ENCODE results near the gene NDUFB2. TPM values are rescaled to one million over a fixed set of nuclear protein-coding genes. Genes with fewer than 3 reads are reported as not detected.

Gene NDUFB2
- total and polyA plus RNA-seq, 2 of the 13 experiments (the other 11 are each of a cell fraction or from before 2014, with no cell fraction given) = 206 to 221 TPM

GRCh38 chr7:140678081-140678815, 18.3 kb upstream of the NDUFB2 start:
- in situ Hi-C loops (cut with HindIII; ENCODE audit: extremely low pct_ligation_motif_present, low pct_unique_long_range_greater_than_20kb) (loop anchor here (25.0 kb wide), 1 partner anchor 334 kb away; the partner anchor contains the start of gene MRPS33), intact Hi-C loops (cut with micrococcal nuclease; ENCODE audit: unreplicated experiment) (no loop called here)
- WGBS (ENCODE audit: low lambda C conversion rate) = 94% methylated on average over 20 of the region's 20 CpGs
- TF ChIP-seq PHB2 (IDR thresholded peaks at IDR 0.05; ENCODE audit: partially characterized antibody) (no peak), ZNF20 (CRISPR knock-in tag; IDR thresholded peaks at IDR 0.05) (no peak)
- H4K20me1 ChIP-seq (ENCODE audit: insufficient read depth, low read length) = no peaks in the 10 kb centered on the region
- H3K79me2 ChIP-seq (ENCODE audit: insufficient read depth, low read length) = no peaks in the 10 kb centered on the region
- H2AFZ ChIP-seq (ENCODE audit: low read length) = no peak overlapping the region
- ChIA-PET POLR2A (no interaction called here), CTCF (ENCODE audit: low intra/inter-chr PET ratio, low total read pairs) (no interaction called here)
- peaks cover 6% of the 10 kb centered on the region for H3K4me1 ChIP-seq (ENCODE audit: insufficient read depth, low read length)
- H3K36me3 ChIP-seq (replicated peaks in 1 of 2; ENCODE audit: control insufficient read depth in 1 of 2, insufficient read depth in 2 of 2, low read length in 2 of 2) = peaks cover 1 to 10% of the 10 kb centered on the region in 2 experiments; a peak in 2 of 5 replicates
- no peak overlapping the region for H3K4me3 ChIP-seq (replicated peaks in 1 of 3; ENCODE audit: insufficient read depth in 1 of 3, low read depth in 2 of 3, low read length in 3 of 3)
- no peaks in the 10 kb centered on the region for H3K9me3 ChIP-seq (ENCODE audit: low read length)
- H3K27me3 ChIP-seq (ENCODE audit: control insufficient read depth in 1 of 2, insufficient read depth in 2 of 2, low read length in 2 of 2) = no peaks in the 10 kb centered on the region
- FAIRE-seq (no peak), ATAC-seq (no peak), DNase-seq (ENCODE audit: low spot score) (no peak)
- no peak overlapping the region for H3K9ac ChIP-seq (ENCODE audit: insufficient read depth, low read depth, low read length)
- no TSS peak for BruUV-seq (replicated peaks)
- no peak overlapping the region for H3K4me2 ChIP-seq (ENCODE audit: low read depth, low read length)
- no peak overlapping the region for H3K27ac ChIP-seq (ENCODE audit: extremely low read length, insufficient read depth, low read length)

- Histone ChIP-seq H3K4me2 (ENCODE audit: low read depth, low read length) (no peak overlapping the region), H3K9ac (ENCODE audit: insufficient read depth, low read depth, low read length) (no peak overlapping the region), H3K36me3 (replicated peaks in 1 of 2; ENCODE audit: control insufficient read depth in 1 of 2, insufficient read depth in 2 of 2, low read length in 2 of 2) (peaks cover 1 to 10% of the 10 kb centered on the region in 2 experiments; a peak in 2 of 5 replicates), H2AFZ (ENCODE audit: low read length) (no peak overlapping the region), H3K4me1 (ENCODE audit: insufficient read depth, low read length) (peaks cover 1% of the 10 kb centered on the region), H3K27ac (ENCODE audit: extremely low read length, insufficient read depth, low read length) (no peak overlapping the region), H3K9me3 (ENCODE audit: low read length) (no peaks in the 10 kb centered on the region), H3K27me3 (ENCODE audit: control insufficient read depth in 1 of 2, insufficient read depth in 2 of 2, low read length in 2 of 2) (no peaks in the 10 kb centered on the region), H4K20me1 (ENCODE audit: insufficient read depth, low read length) (no peaks in the 10 kb centered on the region), H3K79me2 (ENCODE audit: insufficient read depth, low read length) (no peaks in the 10 kb centered on the region), H3K4me3 (replicated peaks in 1 of 3; ENCODE audit: insufficient read depth in 1 of 3, low read depth in 2 of 3, low read length in 3 of 3) (no peak overlapping the region)
- CTCF ChIA-PET (ENCODE audit: low intra/inter-chr PET ratio, low total read pairs) = no interaction called here
- POLR2A ChIA-PET = no interaction called here
- TF ChIP-seq ZNF639 (CRISPR knock-in tag; conservative IDR thresholded peaks at IDR 0.05) (no peak), ARID2 (CRISPR knock-in tag; IDR thresholded peaks at IDR 0.05; ENCODE audit: borderline replicate concordance) (no peak), ZNF891 (CRISPR knock-in tag; IDR thresholded peaks at IDR 0.05) (no peak), THAP7 (CRISPR knock-in tag; IDR thresholded peaks at IDR 0.05) (no peak), ZC3H4 (CRISPR knock-in tag; IDR thresholded peaks at IDR 0.05; ENCODE audit: borderline replicate concordance) (no peak), SP2 (CRISPR knock-in tag; IDR thresholded peaks at IDR 0.05) (no peak), ELF1 (CRISPR knock-in tag; IDR thresholded peaks at IDR 0.05) (no peak), SYNCRIP (IDR thresholded peaks at IDR 0.05; ENCODE audit: insufficient read depth, low read depth, low read length) (no peak)
- in situ Hi-C loops (cut with HindIII; ENCODE audit: extremely low pct_ligation_motif_present, low pct_unique_long_range_greater_than_20kb) (loop anchor here (25.0 kb wide), 1 partner anchor 334 kb away; the partner anchor contains the start of gene MRPS33), intact Hi-C loops (cut with micrococcal nuclease; ENCODE audit: unreplicated experiment) (no loop called here)
- BruUV-seq (replicated peaks) = no TSS peak
- 100% methylated on average over 7 of the region's 7 CpGs for WGBS (ENCODE audit: low lambda C conversion rate)
- FAIRE-seq (no peak), DNase-seq (ENCODE audit: low spot score) (no peak), ATAC-seq (no peak)
Measured at GRCh38 chr7:140678816-140679130, 17.7 kb upstream of the NDUFB2 start.
